K562 (cell line): ENCODE data around the gene TSGA10IP. TPM values are rescaled to one million over a fixed set of nuclear protein-coding genes. Genes with fewer than 3 reads are reported as not detected.

Experiments used
- ARID3B ChIP-seq: fragments of 250-450 bp; sonication (Bioruptor Pico); IDR thresholded peaks from 2 replicates; pipeline ENCODE4 v1.4.0; 2020; ENCODE audit warnings: borderline replicate concordance
- ESRRB ChIP-seq: fragments of 250-450 bp; sonication (Bioruptor Pico); IDR thresholded peaks from 2 replicates; pipeline ENCODE4 v1.5.0; 2020; ENCODE audit warnings: mild to moderate bottlenecking, moderate library complexity, borderline replicate concordance
- FOXP4 ChIP-seq: sonication (generic); formaldehyde crosslinking; IDR thresholded peaks from 2 replicates; pipeline ENCODE4 v1.8.0; 2022; ENCODE audit warnings: mild to moderate bottlenecking, missing genetic modification reagents, borderline replicate concordance
- GABPA ChIP-seq: fragments of 200-800 bp; sonication (Bioruptor generic); conservative IDR thresholded peaks from 2 replicates; pipeline ENCODE4 v1.6.1; 2016; ENCODE audit warnings: low read depth, missing genetic modification characterization, missing compliant biosample characterization
- HIVEP1 ChIP-seq: fragments of 250-450 bp; sonication (Bioruptor Pico); IDR thresholded peaks from 2 replicates; pipeline ENCODE4 v1.4.0; 2020; ENCODE audit warnings: mild to moderate bottlenecking
- HNRNPL ChIP-seq: fragments of 200-400 bp; formaldehyde crosslinking; IDR thresholded peaks from 2 replicates; pipeline ENCODE4 v1.6.1; 2017; ENCODE audit warnings: low read depth, mild to moderate bottlenecking, low read length
- HSF4 ChIP-seq: fragments of 250-450 bp; sonication (Bioruptor Pico); IDR thresholded peaks from 2 replicates; pipeline ENCODE4 v2.1.2; 2022; ENCODE audit warnings: mild to moderate bottlenecking, moderate library complexity, borderline replicate concordance
- JUNB ChIP-seq: fragments of 450-650 bp; formaldehyde crosslinking; conservative IDR thresholded peaks from 2 replicates; pipeline ENCODE4 v1.4.0; 2020; ENCODE audit warnings: mild to moderate bottlenecking
- KLF1 ChIP-seq: fragments of 450-650 bp; IDR thresholded peaks from 2 replicates; pipeline ENCODE4 v1.6.1; 2016; ENCODE audit warnings: missing genetic modification characterization, missing compliant biosample characterization
- MEF2D ChIP-seq: conservative IDR thresholded peaks from 2 replicates; pipeline ENCODE4 v1.6.1; 2016; ENCODE audit warnings: low read depth, missing genetic modification characterization, missing compliant biosample characterization
- PTBP1 ChIP-seq: fragments of 200-400 bp; formaldehyde crosslinking; IDR thresholded peaks from 2 replicates; pipeline ENCODE4 v1.6.1; 2017; ENCODE audit warnings: low read depth, low read length
- RBFOX2 ChIP-seq: fragments of 200-400 bp; formaldehyde crosslinking; IDR thresholded peaks from 2 replicates; pipeline ENCODE4 v1.6.1; 2017; ENCODE audit warnings: low read depth, mild to moderate bottlenecking, low read length, moderate library complexity
- RFX1 ChIP-seq: fragments of 450-650 bp; IDR thresholded peaks from 2 replicates; pipeline ENCODE4 v1.6.1; 2016; ENCODE audit warnings: mild to moderate bottlenecking, moderate library complexity
- SMAD1 ChIP-seq: fragments of 150-350 bp; IDR thresholded peaks from 2 replicates; pipeline ENCODE4 v1.6.1; 2014; ENCODE audit warnings: low read length, low read depth; ENCODE audit not compliant: partially characterized antibody
- SMAD2 ChIP-seq: fragments of 150-350 bp; IDR thresholded peaks from 2 replicates; pipeline ENCODE4 v1.6.1; 2014; ENCODE audit warnings: low read depth, mild to moderate bottlenecking, low read length
- SMAD4 ChIP-seq: fragments of 250-450 bp; sonication (Bioruptor Pico); conservative IDR thresholded peaks from 2 replicates; pipeline ENCODE4 v1.8.0; 2021; ENCODE audit warnings: inconsistent platforms, mild to moderate bottlenecking, moderate library complexity
- SREBF2 ChIP-seq: sonication (generic); formaldehyde crosslinking; IDR thresholded peaks from 2 replicates; pipeline ENCODE4 v1.4.0; 2020; ENCODE audit warnings: mild to moderate bottlenecking, missing genetic modification reagents
- SRSF9 ChIP-seq: fragments of 200-400 bp; formaldehyde crosslinking; IDR thresholded peaks from 2 replicates; pipeline ENCODE4 v1.6.1; 2017; ENCODE audit warnings: low read depth, low read length, borderline replicate concordance
- THRB ChIP-seq: fragments of 450-650 bp; formaldehyde crosslinking; conservative IDR thresholded peaks from 2 replicates; pipeline ENCODE4 v1.4.0; 2022; ENCODE audit warnings: mild to moderate bottlenecking, missing genetic modification characterization
- ZFPM2 ChIP-seq: fragments of 250-450 bp; sonication (Bioruptor Pico); IDR thresholded peaks from 2 replicates; pipeline ENCODE4 v1.5.1; 2022; ENCODE audit warnings: mild to moderate bottlenecking
- ZNF511 ChIP-seq: sonication (generic); formaldehyde crosslinking; IDR thresholded peaks from 2 replicates; pipeline ENCODE4 v1.8.0; 2022; ENCODE audit warnings: mild to moderate bottlenecking, missing genetic modification reagents
- ZNF589 ChIP-seq: fragments of 200-800 bp; sonication (Bioruptor generic); IDR thresholded peaks from 2 replicates; pipeline ENCODE4 v1.6.1; 2016; ENCODE audit warnings: low read depth, missing genetic modification characterization, missing compliant biosample characterization
- ZNF76 ChIP-seq: fragments of 250-450 bp; sonication (Bioruptor Pico); IDR thresholded peaks from 2 replicates; pipeline ENCODE4 v1.4.0; 2020; ENCODE audit warnings: mild to moderate bottlenecking, moderate library complexity, borderline replicate concordance
- ZNF79 ChIP-seq: fragments of 250-450 bp; sonication (Bioruptor Pico); IDR thresholded peaks from 2 replicates; pipeline ENCODE4 v1.4.0; 2020; ENCODE audit warnings: low read depth, mild to moderate bottlenecking, moderate library complexity
- polyA plus RNA-seq, 8 experiments: library from polyadenylated mRNA; depleted of rRNA in 4 of 8; stranded (reverse) in 5 of 8; unstranded in 3 of 8; fragments of >200 nt; fragmentation: Nextera tagmentation in 2 of 8; fragmentation: Illumina TruSeq in 1 of 8; extraction: Ambion mirVana in 2 of 8; extraction: Trizol in 1 of 8; gene quantifications; 2 replicates each; pipeline versions ENCODE4 v1.2.1 to v1.2.3, GENCODE V29; 2011 to 2014; ENCODE audit warnings: inconsistent platforms in 1 of 8, missing spikeins in 1 of 8
- total RNA-seq, 7 experiments: library from RNA; depleted of rRNA in 6 of 7; stranded (reverse); fragments of >200 nt in 6 of 7; fragmentation: Illumina TruSeq in 2 of 7; extraction: Trizol in 2 of 7; gene quantifications; 2 replicates each; pipeline versions ENCODE4 v1.2.1 to v1.2.3, GENCODE V29; 2011 to 2021; ENCODE audit warnings: low replicate concordance in 1 of 7

Gene TSGA10IP
- total and polyA plus RNA-seq, 9 of the 15 experiments (the other 6 are each of a cell fraction or from before 2014, with no cell fraction given), result not detected

GRCh38 chr11:66001942-66002647 is 56.8 kb downstream of the TSGA10IP start, which contains the start of the genes BANF1 and EIF1AD (continued):
- TF ChIP-seq HIVEP1 (no peak), KLF1 (tag) (peak; percentile 84), ESRRB (CRISPR knock-in tag) (no peak), SREBF2 (CRISPR knock-in tag) (no peak), ZNF79 (CRISPR knock-in tag) (no peak), HNRNPL (no peak), THRB (no peak; the same call in 1 of the 2 replicates), SMAD2 (no peak), HSF4 (no peak), PTBP1 (no peak), ZNF589 (CRISPR knock-in tag) (peak; percentile 71; the same call in 1 of the 2 replicates), MEF2D (tag) (peak; percentile 75), JUNB (CRISPR knock-in tag) (no peak), SMAD4 (CRISPR knock-in tag) (peak; percentile 86), FOXP4 (CRISPR knock-in tag) (no peak; the same call in 1 of the 2 replicates), ARID3B (CRISPR knock-in tag) (no peak), ZNF76 (peak; percentile 82; the same call in 1 of the 2 replicates), RBFOX2 (peak; percentile 87), SMAD1 (no peak), RFX1 (no peak), GABPA (peak; percentile 99), ZFPM2 (no peak), ZNF511 (CRISPR knock-in tag) (no peak; the same call in 1 of the 2 replicates), SRSF9 (no peak)
